Psoas muscle (tissue), 8 donors: ENCODE data around the gene PHACTR2. TPM values are rescaled to one million over a fixed set of nuclear protein-coding genes. Genes with fewer than 3 reads are reported as not detected.
"Not testable (repeated sequence)": the region's sequence is repeated elsewhere in the genome, so short reads cannot be mapped to it uniquely, and the experiment has no call there.

Source experiments
- ATAC-seq, 4 donors: fragments of 200-7000 bp; cut with Tn5 transposase; one replicate each; pipeline ENCODE4 v1.9.1; 2020; ENCODE audit warnings: moderate library complexity in 3 of 4, mild to moderate bottlenecking in 2 of 4
- DNase-seq, 2 donors: peaks; one replicate each; pipeline ENCODE4 v3.0.0-alpha.2; 2020
- H3K27ac ChIP-seq: fragments of 200-600 bp; one replicate; pipeline ENCODE4 v1.8.0; 2022
- H3K27me3 ChIP-seq, 3 donors: fragments of 200-600 bp in 1 of 3; one replicate each; pipeline versions ENCODE4 v1.6.1 to v1.8.0; 2013 to 2022; ENCODE audit warnings: low read length in 2 of 3, mild to moderate bottlenecking in 2 of 3, moderate library complexity in 1 of 3; ENCODE audit not compliant: insufficient read depth in 3 of 3
- H3K36me3 ChIP-seq, 2 donors: fragments of 200-600 bp in 1 of 2; one replicate each; pipeline versions ENCODE4 v1.6.1 to v1.8.0; 2013 to 2022; ENCODE audit warnings: low read depth in 1 of 2, mild to moderate bottlenecking in 1 of 2, moderate library complexity in 1 of 2; ENCODE audit not compliant: insufficient read depth in 1 of 2
- H3K4me1 ChIP-seq: fragments of 200-600 bp; one replicate; pipeline ENCODE4 v1.8.0; 2022
- H3K4me3 ChIP-seq: fragments of 200-600 bp; one replicate; pipeline ENCODE4 v1.8.0; 2022; ENCODE audit warnings: mild to moderate bottlenecking
- H3K9me3 ChIP-seq: fragments of 200-600 bp; one replicate; pipeline ENCODE4 v1.8.0; 2022
- WGBS, 3 donors: extraction: QIAGEN DNeasy Blood & Tissue Kit; methylation state at CpG; one replicate each; pipeline versions ENCODE4 v1.1.6 to v1.1.7; 2013; 5-methylcytosine and 5-hydroxymethylcytosine counted together
- intact Hi-C, 2 donors: fragments of 100-400 bp; cut with DNase I; formaldehyde crosslinking; loops; one replicate each; pipeline versions ENCODE4 v1.11.0 to v1.14.2; 2022
- polyA plus RNA-seq, 3 donors: library from polyadenylated mRNA; stranded (reverse); fragments of 200-250 nt; gene quantifications; one replicate each; pipeline ENCODE4 v1.2.3, GENCODE V29; 2013
- total RNA-seq, 4 donors: library from RNA; stranded (reverse); fragmentation: NEBNext Ultra II Directional in 2 of 4; extraction: Animal tissue kit (Norgen Biotek cat#: 25700) in 2 of 4; gene quantifications; one replicate each; pipeline versions ENCODE4 v1.2.1 to v1.2.4, GENCODE V29; 2021 to 2023
- TF ChIP-seq, protein P1 (sequence below): fragments of 200-600 bp; IDR thresholded peaks from one replicate; pipeline ENCODE4 v1.8.0; 2022; ENCODE audit warnings: antibody characterized with exemption
- donor health status: healthy with polysubstance abuse.
- donor health status: DM: no; HTN: no; CAD: no; lungs with moderate emphysema.
- donor health status: Bipolar disorder and iron deficiency.
- donor health status: healthy.
- donor health status: DM: yes; HTN: yes; CAD: no.
- donor health status: DM: no; HTN: no; CAD: no.
- donor health status: DM: no; HTN: no; CAD: no.
- donor health status: DM: yes; HTN: yes; CAD: no.

PHACTR2 gene
- total and polyA plus RNA-seq, 7 donors: 3.4 to 48.8 (median 30.0) TPM

DNA sequence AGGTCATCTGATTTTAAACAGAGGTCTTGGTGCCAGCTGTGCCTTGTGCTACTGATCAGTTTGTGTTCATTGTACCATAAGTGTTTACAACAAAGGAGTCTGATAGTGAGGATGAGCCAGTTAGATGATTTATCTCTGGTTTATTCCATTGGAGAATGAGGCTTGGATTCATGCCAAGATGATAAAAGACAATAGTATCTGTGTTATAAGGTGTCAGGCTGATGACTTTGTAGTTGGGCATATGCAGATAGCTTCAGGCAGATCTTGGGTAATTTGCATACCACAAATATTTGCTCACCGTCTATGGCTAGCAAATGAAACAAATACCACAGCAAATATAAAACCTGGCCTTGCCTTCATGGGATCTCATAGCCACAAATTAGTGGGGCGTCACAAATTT is 43.3 kb upstream of the PHACTR2 start:
- H3K27ac ChIP-seq: no peak overlapping the region
- H3K4me1 ChIP-seq: no peaks in the 10 kb centered on the region
- 66 to 78% (median 68%) methylated on average over 2 of the region's 2 CpGs for WGBS, 3 donors
- H3K4me3 ChIP-seq: no peak overlapping the region
- ATAC-seq (no peak), DNase-seq (no peak)
- H3K9me3 ChIP-seq: no peaks in the 10 kb centered on the region
- H3K36me3 ChIP-seq: no peaks in the 10 kb centered on the region
- no peaks in the 10 kb centered on the region for H3K27me3 ChIP-seq
- intact Hi-C loops: no loop called here
- TF ChIP-seq, protein P1, sequence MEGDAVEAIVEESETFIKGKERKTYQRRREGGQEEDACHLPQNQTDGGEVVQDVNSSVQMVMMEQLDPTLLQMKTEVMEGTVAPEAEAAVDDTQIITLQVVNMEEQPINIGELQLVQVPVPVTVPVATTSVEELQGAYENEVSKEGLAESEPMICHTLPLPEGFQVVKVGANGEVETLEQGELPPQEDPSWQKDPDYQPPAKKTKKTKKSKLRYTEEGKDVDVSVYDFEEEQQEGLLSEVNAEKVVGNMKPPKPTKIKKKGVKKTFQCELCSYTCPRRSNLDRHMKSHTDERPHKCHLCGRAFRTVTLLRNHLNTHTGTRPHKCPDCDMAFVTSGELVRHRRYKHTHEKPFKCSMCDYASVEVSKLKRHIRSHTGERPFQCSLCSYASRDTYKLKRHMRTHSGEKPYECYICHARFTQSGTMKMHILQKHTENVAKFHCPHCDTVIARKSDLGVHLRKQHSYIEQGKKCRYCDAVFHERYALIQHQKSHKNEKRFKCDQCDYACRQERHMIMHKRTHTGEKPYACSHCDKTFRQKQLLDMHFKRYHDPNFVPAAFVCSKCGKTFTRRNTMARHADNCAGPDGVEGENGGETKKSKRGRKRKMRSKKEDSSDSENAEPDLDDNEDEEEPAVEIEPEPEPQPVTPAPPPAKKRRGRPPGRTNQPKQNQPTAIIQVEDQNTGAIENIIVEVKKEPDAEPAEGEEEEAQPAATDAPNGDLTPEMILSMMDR: no peak

- TF ChIP-seq, protein P1: no peak
- no peaks in the 10 kb centered on the region for H3K36me3 ChIP-seq
- intact Hi-C loops: no loop called here
- H3K9me3 ChIP-seq: no peaks in the 10 kb centered on the region
- H3K4me3 ChIP-seq: no peak overlapping the region
- DNase-seq: no peak
- no peaks in the 10 kb centered on the region for H3K4me1 ChIP-seq
- H3K27ac ChIP-seq: no peak overlapping the region
- ATAC-seq: no peak
- H3K27me3 ChIP-seq: no peaks in the 10 kb centered on the region
- 75 to 79% (median 79%) methylated on average over 3 of the region's 3 CpGs for WGBS, 3 donors
These were observed 40.1 kb upstream of the PHACTR2 start for GRCh38 chr6:143637691-143638090.

DNA sequence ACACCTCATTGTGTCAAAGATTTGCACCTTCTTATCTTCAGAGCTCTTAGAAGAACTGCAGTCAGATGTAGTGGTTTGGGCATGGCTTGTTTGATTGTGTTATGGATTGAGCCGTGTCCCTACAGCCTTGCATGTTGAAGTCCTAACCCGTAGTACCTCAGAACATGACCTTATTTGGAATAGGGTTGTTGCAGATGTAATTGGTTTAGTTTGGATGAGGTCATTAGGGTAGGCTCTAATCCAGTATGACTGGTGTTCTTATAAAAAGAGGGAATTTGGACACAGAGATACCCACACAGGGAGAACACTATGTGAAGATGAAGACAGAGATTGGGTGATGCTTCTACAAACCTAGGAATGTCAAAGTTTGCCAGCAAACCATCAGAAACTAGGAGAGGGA is 35.4 kb upstream of the PHACTR2 start:
- Histone ChIP-seq H3K27ac (no peak overlapping the region), H3K9me3 (no peaks in the 10 kb centered on the region), H3K4me3 (no peak overlapping the region), H3K36me3 (no peaks in the 10 kb centered on the region), H3K4me1 (peaks cover 3% of the 10 kb centered on the region), H3K27me3 (no peaks in the 10 kb centered on the region)
- intact Hi-C loops: no loop called here
- TF ChIP-seq, protein P1: no peak
- no peak for ATAC-seq
- 50 to 56% (median 51%) methylated on average over 2 of the region's 2 CpGs for WGBS, 3 donors
- DNase-seq: no peak

- Histone ChIP-seq H3K4me3 (no peak overlapping the region), H3K27me3 (no peaks in the 10 kb centered on the region), H3K9me3 (no peaks in the 10 kb centered on the region), H3K36me3 (no peaks in the 10 kb centered on the region), H3K4me1 (peaks cover 3% of the 10 kb centered on the region), H3K27ac (no peak overlapping the region)
- 54 to 58% (median 57%) methylated on average over 3 of the region's 3 CpGs for WGBS, 3 donors
- DNase-seq (no peak), ATAC-seq (no peak)
- TF ChIP-seq, protein P1: no peak
- intact Hi-C loops: no loop called here
These were observed 30.6 kb upstream of the PHACTR2 start for GRCh38 chr6:143647191-143647590.

DNA sequence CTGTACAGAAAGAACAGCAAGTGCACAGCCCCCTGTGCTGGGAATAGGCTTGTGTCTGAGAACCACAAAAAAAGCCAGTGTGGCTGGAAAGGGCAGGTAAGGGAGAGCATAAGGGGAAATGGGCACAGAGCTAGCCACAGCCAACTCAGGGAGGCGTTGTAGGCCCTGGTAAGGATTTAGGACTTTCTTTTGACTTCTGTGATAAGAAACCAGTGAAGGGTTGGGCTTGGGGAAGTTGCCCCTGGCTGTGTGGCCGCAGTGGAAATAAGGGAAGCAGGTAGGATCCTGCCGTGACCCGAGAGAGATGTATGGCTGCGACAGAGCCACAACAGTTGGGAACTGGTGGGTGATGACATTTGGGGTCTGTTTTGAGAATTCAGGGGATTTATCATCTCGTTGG is 30.0 kb upstream of the PHACTR2 start:
- 80 to 85% (median 84%) methylated on average over 6 of the region's 6 CpGs for WGBS, 3 donors
- Histone ChIP-seq H3K9me3 (no peaks in the 10 kb centered on the region), H3K27me3 (no peaks in the 10 kb centered on the region), H3K36me3 (no peaks in the 10 kb centered on the region), H3K4me1 (peaks cover 3% of the 10 kb centered on the region), H3K4me3 (no peak overlapping the region), H3K27ac (no peak overlapping the region)
- DNase-seq: no peak
- TF ChIP-seq, protein P1: no peak
- intact Hi-C loops: no loop called here
- no peak for ATAC-seq

GRCh38 chr6:143649319-143649718 is 28.4 kb upstream of the PHACTR2 start:
- H3K4me3 ChIP-seq, H3K27ac ChIP-seq, H3K27me3 ChIP-seq, H3K9me3 ChIP-seq, ATAC-seq, DNase-seq, H3K36me3 ChIP-seq, intact Hi-C loops, H3K4me1 ChIP-seq: not testable (repeated sequence)
- 98 to 100% (median 98%) methylated on average over 1 of the region's 1 CpG for WGBS, 3 donors

GRCh38 chr6:143651328-143651727 is 26.4 kb upstream of the PHACTR2 start:
- H3K36me3 ChIP-seq, H3K4me3 ChIP-seq, H3K4me1 ChIP-seq, H3K27ac ChIP-seq, ATAC-seq, H3K27me3 ChIP-seq, DNase-seq, H3K9me3 ChIP-seq, intact Hi-C loops: not testable (repeated sequence)
- 98 to 99% (median 98%) methylated on average over 4 of the region's 4 CpGs for WGBS, 3 donors
